Measurements from ENCODE around the gene DAW1. TPM values are rescaled to one million over a fixed set of nuclear protein-coding genes. Genes with fewer than 3 reads are reported as not detected.

The DAW1 gene
- total and polyA plus RNA-seq, 2 of the 13 experiments (the other 11 are each of a cell fraction or from before 2014, with no cell fraction given): not detected

DNA sequence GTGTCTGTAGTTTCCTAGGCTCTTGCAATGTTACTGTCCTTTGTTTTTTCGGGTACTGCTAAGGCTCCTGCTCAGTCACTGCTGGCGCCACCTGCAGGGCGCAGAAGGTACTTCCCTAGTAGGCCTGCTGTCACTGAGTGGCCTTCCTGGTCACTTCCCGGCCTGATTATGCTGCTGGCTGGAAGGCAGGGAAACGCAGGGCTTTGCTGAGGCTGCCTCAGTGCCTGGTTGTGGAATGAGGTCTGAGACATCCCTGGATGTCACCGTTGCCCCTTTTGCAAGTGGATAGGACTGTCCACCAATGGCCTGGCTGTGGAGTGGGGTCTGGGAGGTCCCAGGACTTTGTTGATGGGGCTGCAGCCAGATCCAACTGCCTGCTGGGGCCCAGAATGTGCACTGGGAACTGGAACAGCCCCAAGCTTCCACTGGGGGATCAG is 13.1 kb downstream of the DAW1 start (continued):
- TF ChIP-seq ELF3 (CRISPR knock-in tag; IDR thresholded peaks at IDR 0.05): peak; percentile 82
- TF ChIP-seq, protein P1, sequence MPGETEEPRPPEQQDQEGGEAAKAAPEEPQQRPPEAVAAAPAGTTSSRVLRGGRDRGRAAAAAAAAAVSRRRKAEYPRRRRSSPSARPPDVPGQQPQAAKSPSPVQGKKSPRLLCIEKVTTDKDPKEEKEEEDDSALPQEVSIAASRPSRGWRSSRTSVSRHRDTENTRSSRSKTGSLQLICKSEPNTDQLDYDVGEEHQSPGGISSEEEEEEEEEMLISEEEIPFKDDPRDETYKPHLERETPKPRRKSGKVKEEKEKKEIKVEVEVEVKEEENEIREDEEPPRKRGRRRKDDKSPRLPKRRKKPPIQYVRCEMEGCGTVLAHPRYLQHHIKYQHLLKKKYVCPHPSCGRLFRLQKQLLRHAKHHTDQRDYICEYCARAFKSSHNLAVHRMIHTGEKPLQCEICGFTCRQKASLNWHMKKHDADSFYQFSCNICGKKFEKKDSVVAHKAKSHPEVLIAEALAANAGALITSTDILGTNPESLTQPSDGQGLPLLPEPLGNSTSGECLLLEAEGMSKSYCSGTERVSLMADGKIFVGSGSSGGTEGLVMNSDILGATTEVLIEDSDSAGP (CRISPR knock-in tag; IDR thresholded peaks at IDR 0.05; ENCODE audit: borderline replicate concordance): peak; percentile 48
- TF ChIP-seq GABPB1 (CRISPR knock-in tag; IDR thresholded peaks at IDR 0.05): peak; percentile 47; the same call in 1 of the 2 replicates
- TF ChIP-seq, protein P2, sequence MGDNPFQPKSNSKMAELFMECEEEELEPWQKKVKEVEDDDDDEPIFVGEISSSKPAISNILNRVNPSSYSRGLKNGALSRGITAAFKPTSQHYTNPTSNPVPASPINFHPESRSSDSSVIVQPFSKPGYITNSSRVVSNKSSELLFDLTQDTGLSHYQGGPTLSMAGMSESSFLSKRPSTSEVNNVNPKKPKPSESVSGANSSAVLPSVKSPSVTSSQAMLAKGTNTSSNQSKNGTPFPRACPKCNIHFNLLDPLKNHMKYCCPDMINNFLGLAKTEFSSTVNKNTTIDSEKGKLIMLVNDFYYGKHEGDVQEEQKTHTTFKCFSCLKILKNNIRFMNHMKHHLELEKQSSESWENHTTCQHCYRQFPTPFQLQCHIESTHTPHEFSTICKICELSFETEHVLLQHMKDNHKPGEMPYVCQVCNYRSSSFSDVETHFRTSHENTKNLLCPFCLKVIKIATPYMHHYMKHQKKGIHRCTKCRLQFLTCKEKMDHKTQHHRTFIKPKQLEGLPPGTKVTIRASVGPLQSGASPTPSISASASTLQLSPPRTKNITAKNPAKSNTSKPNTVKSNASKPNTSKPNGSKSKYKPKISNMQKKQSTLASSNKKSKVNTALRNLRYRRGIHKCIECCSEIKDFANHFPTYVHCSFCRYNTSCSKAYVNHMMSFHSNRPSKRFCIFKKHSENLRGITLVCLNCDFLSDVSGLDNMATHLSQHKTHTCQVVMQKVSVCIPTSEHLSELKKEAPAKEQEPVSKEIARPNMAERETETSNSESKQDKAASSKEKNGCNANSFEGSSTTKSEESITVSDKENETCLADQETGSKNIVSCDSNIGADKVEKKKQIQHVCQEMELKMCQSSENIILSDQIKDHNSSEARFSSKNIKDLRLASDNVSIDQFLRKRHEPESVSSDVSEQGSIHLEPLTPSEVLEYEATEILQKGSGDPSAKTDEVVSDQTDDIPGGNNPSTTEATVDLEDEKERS (CRISPR knock-in tag; IDR thresholded peaks at IDR 0.05): 0 out of 2 replicates have a peak, but pooled peaks have one; percentile 24
- 0 out of 2 replicates have a peak, but pooled peaks have one; percentile 21 for TF ChIP-seq PPARG (CRISPR knock-in tag; conservative IDR thresholded peaks at IDR 0.05)
- TF ChIP-seq NR2F6 (IDR thresholded peaks at IDR 0.05): no peak
- TF ChIP-seq NR2F6 (CRISPR knock-in tag; IDR thresholded peaks at IDR 0.05): 0 out of 2 replicates have a peak, but pooled peaks have one; percentile 18
- TF ChIP-seq NFKBIZ (CRISPR knock-in tag; IDR thresholded peaks at IDR 0.05): 0 out of 2 replicates have a peak, but pooled peaks have one; percentile 40
- 0 out of 2 replicates have a peak, but pooled peaks have one; percentile 27 for TF ChIP-seq SIX1 (CRISPR knock-in tag; IDR thresholded peaks at IDR 0.05; ENCODE audit: borderline replicate concordance)
- peak; percentile 67 for TF ChIP-seq FOXO1 (CRISPR knock-in tag; IDR thresholded peaks at IDR 0.05)
- 0 out of 2 replicates have a peak, but pooled peaks have one; percentile 21 for TF ChIP-seq TBX2 (CRISPR knock-in tag; IDR thresholded peaks at IDR 0.05; ENCODE audit: borderline replicate concordance)
- peak; percentile 59; the same call in 1 of the 2 replicates for TF ChIP-seq ZNF891 (CRISPR knock-in tag; IDR thresholded peaks at IDR 0.05)
- TF ChIP-seq RAD21 (CRISPR knock-in tag; IDR thresholded peaks at IDR 0.05): peak; percentile 80
- TF ChIP-seq ZNF350 (CRISPR knock-in tag; IDR thresholded peaks at IDR 0.05; ENCODE audit: borderline replicate concordance, low read depth): peak; percentile 65; the same call in 1 of the 2 replicates
- TF ChIP-seq, protein P3, sequence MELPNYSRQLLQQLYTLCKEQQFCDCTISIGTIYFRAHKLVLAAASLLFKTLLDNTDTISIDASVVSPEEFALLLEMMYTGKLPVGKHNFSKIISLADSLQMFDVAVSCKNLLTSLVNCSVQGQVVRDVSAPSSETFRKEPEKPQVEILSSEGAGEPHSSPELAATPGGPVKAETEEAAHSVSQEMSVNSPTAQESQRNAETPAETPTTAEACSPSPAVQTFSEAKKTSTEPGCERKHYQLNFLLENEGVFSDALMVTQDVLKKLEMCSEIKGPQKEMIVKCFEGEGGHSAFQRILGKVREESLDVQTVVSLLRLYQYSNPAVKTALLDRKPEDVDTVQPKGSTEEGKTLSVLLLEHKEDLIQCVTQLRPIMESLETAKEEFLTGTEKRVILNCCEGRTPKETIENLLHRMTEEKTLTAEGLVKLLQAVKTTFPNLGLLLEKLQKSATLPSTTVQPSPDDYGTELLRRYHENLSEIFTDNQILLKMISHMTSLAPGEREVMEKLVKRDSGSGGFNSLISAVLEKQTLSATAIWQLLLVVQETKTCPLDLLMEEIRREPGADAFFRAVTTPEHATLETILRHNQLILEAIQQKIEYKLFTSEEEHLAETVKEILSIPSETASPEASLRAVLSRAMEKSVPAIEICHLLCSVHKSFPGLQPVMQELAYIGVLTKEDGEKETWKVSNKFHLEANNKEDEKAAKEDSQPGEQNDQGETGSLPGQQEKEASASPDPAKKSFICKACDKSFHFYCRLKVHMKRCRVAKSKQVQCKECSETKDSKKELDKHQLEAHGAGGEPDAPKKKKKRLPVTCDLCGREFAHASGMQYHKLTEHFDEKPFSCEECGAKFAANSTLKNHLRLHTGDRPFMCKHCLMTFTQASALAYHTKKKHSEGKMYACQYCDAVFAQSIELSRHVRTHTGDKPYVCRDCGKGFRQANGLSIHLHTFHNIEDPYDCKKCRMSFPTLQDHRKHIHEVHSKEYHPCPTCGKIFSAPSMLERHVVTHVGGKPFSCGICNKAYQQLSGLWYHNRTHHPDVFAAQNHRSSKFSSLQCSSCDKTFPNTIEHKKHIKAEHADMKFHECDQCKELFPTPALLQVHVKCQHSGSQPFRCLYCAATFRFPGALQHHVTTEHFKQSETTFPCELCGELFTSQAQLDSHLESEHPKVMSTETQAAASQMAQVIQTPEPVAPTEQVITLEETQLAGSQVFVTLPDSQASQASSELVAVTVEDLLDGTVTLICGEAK (IDR thresholded peaks at IDR 0.05): no peak
- TF ChIP-seq, protein P3 (CRISPR knock-in tag; IDR thresholded peaks at IDR 0.05): no peak
- no peak for TF ChIP-seq KLF9 (CRISPR knock-in tag; IDR thresholded peaks at IDR 0.05; ENCODE audit: low read depth)

Data from HepG2 (cell line).